ENCODE results near the gene PRIM2. TPM values are rescaled to one million over a fixed set of nuclear protein-coding genes. Genes with fewer than 3 reads are reported as not detected.

Gene PRIM2
- total and polyA plus RNA-seq, 2 donors (not counting 1 experiment from before 2014, with no cell fraction given), result 28.0 to 59.9 TPM

DNA sequence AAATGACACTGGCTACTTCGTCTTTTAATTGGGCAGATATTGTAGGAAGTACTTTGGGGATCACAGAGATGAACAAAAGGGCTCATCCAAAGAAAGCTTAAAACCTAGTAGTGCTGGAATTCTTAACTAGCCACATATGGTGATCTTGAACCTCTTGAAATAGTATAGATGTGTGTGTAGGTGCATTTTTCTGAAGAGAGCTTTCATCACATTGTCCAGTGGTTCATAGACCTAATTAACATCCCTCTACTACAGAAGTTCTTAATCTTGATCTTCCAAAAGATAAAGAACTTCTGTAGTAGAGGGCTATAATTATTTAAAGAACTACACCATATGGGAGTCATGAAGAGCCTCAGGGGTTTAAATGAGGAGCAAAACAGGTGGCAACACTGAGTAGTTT is 2.3 kb upstream of the PRIM2 start:
- no peak overlapping the region for H3K27ac ChIP-seq (ENCODE audit: insufficient read depth, low read length)

DNA sequence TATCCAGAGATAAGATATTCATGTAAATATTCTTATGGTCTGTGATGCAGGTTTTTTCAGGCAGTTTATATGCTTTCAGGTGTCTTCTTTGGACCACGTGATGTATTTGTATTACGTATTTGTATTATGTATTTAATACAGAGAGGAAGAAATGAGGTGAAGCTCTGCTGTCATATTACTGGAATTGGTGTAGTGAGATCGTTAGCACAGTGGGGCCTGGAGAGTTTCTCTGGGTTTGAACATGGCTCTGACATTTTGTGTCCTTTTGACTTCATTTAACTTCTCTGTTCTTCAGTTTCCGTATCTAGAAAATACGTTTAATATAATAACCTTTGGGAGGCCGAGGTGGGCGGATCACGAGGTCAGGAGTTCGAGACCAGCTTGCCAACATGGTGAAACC is 1.6 kb upstream of the PRIM2 start:
- Histone ChIP-seq H3K27me3 (ENCODE audit: control insufficient read depth, insufficient read depth, low read length) (no peaks in the 10 kb centered on the region), H4K20me1 (ENCODE audit: control insufficient read depth, extremely low read depth, insufficient read depth, low read length) (no peaks in the 10 kb centered on the region), H2AFZ (ENCODE audit: low read length) (no peak overlapping the region), H3K27ac (ENCODE audit: insufficient read depth, low read length) (no peak overlapping the region), H3K4me2 (ENCODE audit: extremely low read depth, insufficient read depth, low read length) (no peak overlapping the region), H3K4me3 (replicated peaks in 1 of 4; ENCODE audit: control extremely low read depth in 1 of 4, insufficient read depth in 1 of 4, low read depth in 3 of 4, low read length in 4 of 4) (no peak overlapping the region), H3K9me3 (ENCODE audit: control insufficient read depth, insufficient read depth, low read depth, low read length) (no peaks in the 10 kb centered on the region), H3K9ac (ENCODE audit: insufficient read depth, low read length) (no peak overlapping the region), H3K36me3 (ENCODE audit: control insufficient read depth, insufficient read depth, low read length) (peaks cover 2% of the 10 kb centered on the region), H3K4me1 (ENCODE audit: control insufficient read depth, extremely low read depth, insufficient read depth, low read length) (peaks cover 17% of the 10 kb centered on the region), H3K79me2 (ENCODE audit: control insufficient read depth, insufficient read depth, low read length) (peaks cover 33% of the 10 kb centered on the region)
- no peak for DNase-seq (ENCODE audit: low read depth in 2 of 2)
- TF ChIP-seq, protein P1, sequence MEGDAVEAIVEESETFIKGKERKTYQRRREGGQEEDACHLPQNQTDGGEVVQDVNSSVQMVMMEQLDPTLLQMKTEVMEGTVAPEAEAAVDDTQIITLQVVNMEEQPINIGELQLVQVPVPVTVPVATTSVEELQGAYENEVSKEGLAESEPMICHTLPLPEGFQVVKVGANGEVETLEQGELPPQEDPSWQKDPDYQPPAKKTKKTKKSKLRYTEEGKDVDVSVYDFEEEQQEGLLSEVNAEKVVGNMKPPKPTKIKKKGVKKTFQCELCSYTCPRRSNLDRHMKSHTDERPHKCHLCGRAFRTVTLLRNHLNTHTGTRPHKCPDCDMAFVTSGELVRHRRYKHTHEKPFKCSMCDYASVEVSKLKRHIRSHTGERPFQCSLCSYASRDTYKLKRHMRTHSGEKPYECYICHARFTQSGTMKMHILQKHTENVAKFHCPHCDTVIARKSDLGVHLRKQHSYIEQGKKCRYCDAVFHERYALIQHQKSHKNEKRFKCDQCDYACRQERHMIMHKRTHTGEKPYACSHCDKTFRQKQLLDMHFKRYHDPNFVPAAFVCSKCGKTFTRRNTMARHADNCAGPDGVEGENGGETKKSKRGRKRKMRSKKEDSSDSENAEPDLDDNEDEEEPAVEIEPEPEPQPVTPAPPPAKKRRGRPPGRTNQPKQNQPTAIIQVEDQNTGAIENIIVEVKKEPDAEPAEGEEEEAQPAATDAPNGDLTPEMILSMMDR (conservative IDR thresholded peaks at IDR 0.05 in 1 of 2, IDR thresholded peaks at IDR 0.05 in 1 of 2; ENCODE audit: low read depth in 1 of 2, low read length in 2 of 2), result no peak
- no peak for TF ChIP-seq EZH2 (IDR thresholded peaks at IDR 0.05; ENCODE audit: low read length, missing control alignments)

More for the DNA sequence above, 2.3 kb upstream of the PRIM2 start:
- no peak for DNase-seq (ENCODE audit: low read depth in 2 of 2)
- Histone ChIP-seq H3K36me3 (ENCODE audit: control insufficient read depth, insufficient read depth, low read length) (no peaks in the 10 kb centered on the region), H3K9me3 (ENCODE audit: control insufficient read depth, insufficient read depth, low read depth, low read length) (no peaks in the 10 kb centered on the region), H3K27me3 (ENCODE audit: control insufficient read depth, insufficient read depth, low read length) (no peaks in the 10 kb centered on the region), H3K4me1 (ENCODE audit: control insufficient read depth, extremely low read depth, insufficient read depth, low read length) (peaks cover 17% of the 10 kb centered on the region), H4K20me1 (ENCODE audit: control insufficient read depth, extremely low read depth, insufficient read depth, low read length) (no peaks in the 10 kb centered on the region), H2AFZ (ENCODE audit: low read length) (no peak overlapping the region), H3K79me2 (ENCODE audit: control insufficient read depth, insufficient read depth, low read length) (peaks cover 26% of the 10 kb centered on the region), H3K9ac (ENCODE audit: insufficient read depth, low read length) (no peak overlapping the region), H3K4me2 (ENCODE audit: extremely low read depth, insufficient read depth, low read length) (no peak overlapping the region), H3K4me3 (replicated peaks in 1 of 4; ENCODE audit: control extremely low read depth in 1 of 4, insufficient read depth in 1 of 4, low read depth in 3 of 4, low read length in 4 of 4) (no peak overlapping the region)
- TF ChIP-seq, protein P1 (conservative IDR thresholded peaks at IDR 0.05 in 1 of 2, IDR thresholded peaks at IDR 0.05 in 1 of 2; ENCODE audit: low read depth in 1 of 2, low read length in 2 of 2), result no peak
- TF ChIP-seq EZH2 (IDR thresholded peaks at IDR 0.05; ENCODE audit: low read length, missing control alignments), result no peak

DNA sequence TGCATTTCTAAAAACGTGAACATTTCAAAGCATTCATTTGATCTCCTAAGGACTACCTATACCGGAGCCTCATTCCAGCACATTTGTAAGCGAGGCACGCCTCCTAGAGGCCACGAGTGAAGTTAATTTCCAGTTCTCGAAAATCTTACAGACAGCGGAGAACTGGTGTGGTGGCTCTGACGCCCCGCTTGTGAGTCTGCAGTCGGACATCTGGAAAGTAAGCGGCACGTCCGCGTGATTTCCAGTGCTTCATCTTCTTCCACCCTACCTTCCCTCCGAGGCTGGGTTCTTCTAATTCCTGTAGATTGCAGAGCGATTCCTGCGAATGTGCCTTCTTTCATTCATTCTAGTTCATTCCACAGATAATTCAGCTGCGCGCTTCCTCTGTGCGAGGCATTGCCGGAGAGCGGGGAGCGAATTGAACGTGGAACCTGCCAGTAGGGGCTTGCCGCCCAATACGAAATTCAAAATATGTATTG is 810 bp upstream of the PRIM2 start:
- peak overlapping the region; percentile 71 for H3K27ac ChIP-seq (ENCODE audit: insufficient read depth, low read length)
- DNase-seq (ENCODE audit: low read depth in 2 of 2), result peak; percentile 89 to 93
- H2AFZ ChIP-seq (ENCODE audit: low read length), result peak overlapping the region; percentile 70
- peak overlapping the region; percentile 61 for H3K9ac ChIP-seq (ENCODE audit: insufficient read depth, low read length)
- H3K79me2 ChIP-seq (ENCODE audit: control insufficient read depth, insufficient read depth, low read length), result peaks cover 36% of the 10 kb centered on the region
- H3K36me3 ChIP-seq (ENCODE audit: control insufficient read depth, insufficient read depth, low read length), result peaks cover 2% of the 10 kb centered on the region
- H3K27me3 ChIP-seq (ENCODE audit: control insufficient read depth, insufficient read depth, low read length), result no peaks in the 10 kb centered on the region
- H3K4me3 ChIP-seq (replicated peaks in 1 of 4; ENCODE audit: control extremely low read depth in 1 of 4, insufficient read depth in 1 of 4, low read depth in 3 of 4, low read length in 4 of 4), result peak overlapping the region; percentile 74 to 98 (median 93)
- H3K9me3 ChIP-seq (ENCODE audit: control insufficient read depth, insufficient read depth, low read depth, low read length), result no peaks in the 10 kb centered on the region
- TF ChIP-seq EZH2 (IDR thresholded peaks at IDR 0.05; ENCODE audit: low read length, missing control alignments), result no peak
- TF ChIP-seq, protein P1 (conservative IDR thresholded peaks at IDR 0.05 in 1 of 2, IDR thresholded peaks at IDR 0.05 in 1 of 2; ENCODE audit: low read depth in 1 of 2, low read length in 2 of 2), result peak; percentile 77 to 81
- peak overlapping the region; percentile 96 for H3K4me2 ChIP-seq (ENCODE audit: extremely low read depth, insufficient read depth, low read length)
- H4K20me1 ChIP-seq (ENCODE audit: control insufficient read depth, extremely low read depth, insufficient read depth, low read length), result no peaks in the 10 kb centered on the region
- H3K4me1 ChIP-seq (ENCODE audit: control insufficient read depth, extremely low read depth, insufficient read depth, low read length), result peaks cover 17% of the 10 kb centered on the region

Data from fibroblast of lung (primary cell).